ENCODE results near the gene PIK3R1. TPM values are rescaled to one million over a fixed set of nuclear protein-coding genes. Genes with fewer than 3 reads are reported as not detected.
A peak's percentile ranks its signal among the peaks of the same experiment; 100 is the strongest.

PIK3R1 gene
- total and polyA plus RNA-seq, 4 donors = 22.6 to 123 (median 47.3) TPM

GRCh38 chr5:68239487-68239886, 23.9 kb downstream of the PIK3R1 start (continued):
- peak; percentile 79 for TF ChIP-seq ZBTB33 (IDR thresholded peaks at IDR 0.05)

GRCh38 chr5:68240202-68240601, 24.6 kb downstream of the PIK3R1 start:
- H3K9me3 ChIP-seq (ENCODE audit: control insufficient read depth in 4 of 4, low read length in 3 of 4) = no peaks in the 10 kb centered on the region
- peaks cover 0 to 7% (median 2%) of the 10 kb centered on the region in 4 donors for H3K36me3 ChIP-seq (ENCODE audit: control insufficient read depth in 4 of 4, insufficient read depth in 3 of 4, low read depth in 1 of 4, low read length in 3 of 4)
- peak overlapping the region in 1 of 2 donors; percentile 90 for H3K9ac ChIP-seq (ENCODE audit: low read depth in 1 of 2, low read length in 2 of 2)
- H3K27me3 ChIP-seq (ENCODE audit: control insufficient read depth in 4 of 4, insufficient read depth in 4 of 4, low read length in 3 of 4) = no peaks in the 10 kb centered on the region
- H3K27ac ChIP-seq (ENCODE audit: low read depth in 1 of 2, low read length in 2 of 2) = peak overlapping the region; percentile 80 to 87
- H3K4me1 ChIP-seq (ENCODE audit: control insufficient read depth in 4 of 4, insufficient read depth in 4 of 4, low read length in 3 of 4) = peaks cover 9 to 57% (median 40%) of the 10 kb centered on the region in 4 donors
- TF ChIP-seq EGR1 (IDR thresholded peaks at IDR 0.05; ENCODE audit: low read depth in 2 of 2) = no peak
- TF ChIP-seq MAX (IDR thresholded peaks at IDR 0.05) = no peak
- TF ChIP-seq GABPA (IDR thresholded peaks at IDR 0.05 in 1 of 2, conservative IDR thresholded peaks at IDR 0.05 in 1 of 2) = no peak
- TF ChIP-seq NR2F2 (IDR thresholded peaks at IDR 0.05) = no peak
- no peak for TF ChIP-seq REST (IDR thresholded peaks at IDR 0.05)
- TF ChIP-seq FOXA1 (IDR thresholded peaks at IDR 0.05) = no peak
- TF ChIP-seq ATF3 (IDR thresholded peaks at IDR 0.05) = no peak
- no peak for TF ChIP-seq ZBTB33 (IDR thresholded peaks at IDR 0.05)
- TF ChIP-seq JUND (IDR thresholded peaks at IDR 0.05) = no peak
- TF ChIP-seq HNF4A (conservative IDR thresholded peaks at IDR 0.05) = no peak
- TF ChIP-seq CTCF (IDR thresholded peaks at IDR 0.05; ENCODE audit: low read depth, low read length, missing input control) = no peak
- TF ChIP-seq RXRA (IDR thresholded peaks at IDR 0.05) = no peak
- DNase-seq (ENCODE audit: low spot score) = no peak
- no peak overlapping the region for H3K4me3 ChIP-seq (ENCODE audit: low read depth in 1 of 3, low read length in 3 of 3)
